Measurements from ENCODE around the gene SH3D19.
A peak's percentile ranks its signal among the peaks of the same experiment; 100 is the strongest.
"Not testable (repeated sequence)": the region's sequence is repeated elsewhere in the genome, so short reads cannot be mapped to it uniquely, and the experiment has no call there.

The SH3D19 gene

DNA sequence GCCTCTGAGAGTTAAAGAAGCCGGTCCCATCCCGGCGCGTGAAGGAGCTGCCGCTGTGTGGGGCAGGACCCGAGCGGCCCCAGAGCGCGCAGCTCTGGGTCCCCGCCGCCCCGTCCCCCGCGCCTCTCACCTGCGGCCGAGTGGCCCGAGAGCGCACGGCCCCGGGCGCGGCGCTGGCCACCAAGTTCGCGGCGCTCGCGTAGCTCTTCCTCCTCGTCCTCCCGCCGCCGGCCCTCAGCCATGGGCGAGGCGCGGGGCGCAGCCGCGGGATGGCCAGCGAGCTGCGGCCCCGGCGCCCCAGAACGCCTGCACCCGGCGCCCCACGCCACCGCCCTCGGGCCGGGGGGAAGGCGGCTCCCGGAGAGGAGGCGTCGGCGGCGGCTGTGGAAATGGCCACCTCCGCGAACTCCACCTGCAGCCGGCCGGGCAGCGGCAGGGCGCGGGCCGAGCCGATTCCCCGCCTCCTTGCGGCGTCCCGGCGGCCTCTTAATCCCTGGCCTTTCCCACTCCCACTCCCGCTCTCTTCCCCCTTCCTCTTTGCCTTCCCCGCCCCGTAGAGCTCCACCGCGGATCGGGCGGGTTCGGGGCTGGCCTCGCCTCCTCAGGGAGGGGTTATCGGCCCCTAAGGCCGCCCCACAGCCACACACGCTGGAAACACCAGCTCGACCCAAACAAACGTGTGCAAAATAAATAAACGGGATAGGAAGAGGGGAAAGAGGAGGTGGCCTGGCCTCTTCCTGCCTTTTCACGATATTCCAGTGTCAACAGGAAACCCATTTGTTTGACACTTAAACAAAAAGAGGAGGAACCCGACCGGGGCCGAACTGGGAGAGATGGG, at the start of gene SH3D19:
TSS of gene SH3D19 (minus strand) at position 495 of the 838 bp plus-strand sequence. CDS start at position 242, 253 bp downstream.
- no peak for DNase-seq

- peak; percentile 82 for DNase-seq
These were observed 37.2 kb upstream of the SH3D19 start for GRCh38 chr4:151362404-151363164.

DNA sequence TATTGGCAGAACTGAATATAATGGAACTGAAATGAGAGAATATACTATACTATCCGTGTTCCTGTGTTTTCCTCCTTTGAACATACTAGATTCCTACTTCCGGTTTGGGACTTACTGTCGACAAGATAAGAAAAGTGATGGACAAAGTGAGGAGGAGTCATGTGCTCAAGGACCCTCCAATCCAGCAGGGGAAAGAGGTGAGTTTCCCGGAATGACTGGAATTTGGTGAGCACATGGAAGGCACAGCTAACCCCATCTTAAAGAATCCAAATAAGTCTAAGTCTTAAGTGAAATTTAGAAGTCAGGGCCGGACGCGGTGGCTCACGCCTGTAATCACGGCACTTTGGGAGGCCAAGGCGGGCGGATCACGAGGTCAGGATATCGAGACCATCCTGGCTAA, 36.6 kb upstream of the SH3D19 start:
- no peak for DNase-seq

- no peak for DNase-seq
These were observed 35.7 kb upstream of the SH3D19 start for GRCh38 chr4:151361126-151361525.

GRCh38 chr4:151359576-151359975, 34.2 kb upstream of the SH3D19 start:
- DNase-seq: no peak

DNA sequence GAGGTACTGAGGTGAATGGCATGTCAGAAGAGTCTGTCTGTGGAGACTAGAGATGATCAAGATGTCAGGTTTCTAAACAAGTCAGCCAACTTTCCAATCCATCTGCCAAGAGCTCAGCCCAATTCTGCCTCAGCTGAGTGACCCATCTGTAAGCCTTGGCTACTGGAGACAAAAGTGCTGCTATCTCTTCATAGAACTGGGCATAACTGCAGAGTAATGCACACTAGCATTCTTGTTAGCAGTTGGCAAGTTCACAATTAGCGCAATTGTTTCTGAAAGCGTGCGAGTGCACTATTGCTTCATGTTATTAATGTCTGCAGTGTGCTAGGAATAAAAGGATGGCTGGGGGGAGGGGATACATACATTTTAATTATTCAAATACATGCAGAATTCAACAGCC, 32.9 kb upstream of the SH3D19 start:
- no peak for DNase-seq

- DNase-seq: no peak
These were observed 31.1 kb upstream of the SH3D19 start for GRCh38 chr4:151356510-151356909.

- DNase-seq: no peak
These were observed 29.8 kb upstream of the SH3D19 start for GRCh38 chr4:151355155-151355554.

- no peak for DNase-seq
These were observed 22.3 kb upstream of the SH3D19 start for GRCh38 chr4:151347490-151348235.

DNA sequence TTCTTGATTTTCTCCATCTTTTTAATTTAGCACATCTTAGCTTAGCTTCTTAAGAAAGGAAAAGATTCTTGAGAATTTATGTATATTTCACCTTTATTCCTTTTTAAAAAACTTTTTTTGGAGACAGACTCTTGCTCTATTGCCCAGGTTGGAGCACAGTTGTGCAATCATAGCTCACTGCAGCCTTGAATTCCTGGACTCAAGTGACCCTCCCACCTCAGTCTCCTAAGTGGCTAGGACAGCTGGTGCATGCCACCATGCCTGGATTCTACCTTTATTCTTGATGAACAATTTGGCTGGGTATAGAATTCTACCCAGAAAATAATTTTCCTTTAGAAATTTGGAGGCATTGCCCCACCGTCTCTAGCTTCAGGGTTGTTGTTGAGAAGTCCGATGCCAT, 19.5 kb upstream of the SH3D19 start:
- no peak for DNase-seq

DNA sequence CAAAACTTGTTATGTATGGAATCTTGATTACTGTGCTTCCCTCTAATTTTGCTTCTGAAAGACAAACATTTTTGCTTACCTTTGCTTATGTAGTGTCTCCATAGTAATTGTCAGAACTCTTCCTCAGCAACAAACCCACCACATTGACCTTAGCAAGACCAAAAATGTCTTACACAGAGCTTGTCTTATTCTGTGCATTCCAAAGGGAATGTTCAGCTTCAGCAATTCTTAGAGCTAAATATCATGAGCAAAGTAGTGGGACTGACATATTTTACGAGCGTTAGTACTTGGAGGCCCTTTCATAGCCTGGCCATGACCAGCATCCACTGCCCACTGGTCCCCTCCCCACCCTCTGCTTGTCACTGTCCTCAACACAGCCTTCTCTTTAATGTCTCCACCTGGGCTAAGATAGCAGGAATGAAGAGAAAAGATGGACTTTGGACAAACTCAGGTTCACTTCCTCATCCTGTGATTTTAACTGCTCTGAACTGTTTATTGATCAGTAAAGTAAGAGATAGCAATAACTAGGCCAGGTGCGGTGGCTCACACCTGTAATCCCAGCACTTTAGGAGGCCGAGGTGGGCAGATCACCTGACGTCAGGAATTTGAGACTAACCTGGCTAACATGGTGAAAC, 15.5 kb upstream of the SH3D19 start:
- DNase-seq: no peak

DNA sequence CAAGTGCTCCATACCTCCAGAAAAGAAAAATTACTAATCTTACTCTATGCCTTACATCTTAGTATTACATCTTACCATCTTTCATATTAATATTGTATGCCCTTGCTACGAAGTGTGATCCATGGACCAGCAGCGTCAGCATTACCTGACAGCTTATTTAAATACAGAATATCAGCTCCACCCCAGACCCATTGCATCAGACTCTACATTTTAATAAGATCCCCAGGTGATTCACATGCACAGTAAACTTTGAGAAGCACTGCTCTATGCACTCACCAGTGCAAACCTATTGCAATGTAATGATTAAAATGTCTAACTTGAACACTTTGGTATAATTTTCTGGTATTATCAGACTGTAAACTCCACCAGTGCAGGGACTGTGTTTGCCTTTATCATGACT, 14.1 kb upstream of the SH3D19 start:
- no peak for DNase-seq

DNA sequence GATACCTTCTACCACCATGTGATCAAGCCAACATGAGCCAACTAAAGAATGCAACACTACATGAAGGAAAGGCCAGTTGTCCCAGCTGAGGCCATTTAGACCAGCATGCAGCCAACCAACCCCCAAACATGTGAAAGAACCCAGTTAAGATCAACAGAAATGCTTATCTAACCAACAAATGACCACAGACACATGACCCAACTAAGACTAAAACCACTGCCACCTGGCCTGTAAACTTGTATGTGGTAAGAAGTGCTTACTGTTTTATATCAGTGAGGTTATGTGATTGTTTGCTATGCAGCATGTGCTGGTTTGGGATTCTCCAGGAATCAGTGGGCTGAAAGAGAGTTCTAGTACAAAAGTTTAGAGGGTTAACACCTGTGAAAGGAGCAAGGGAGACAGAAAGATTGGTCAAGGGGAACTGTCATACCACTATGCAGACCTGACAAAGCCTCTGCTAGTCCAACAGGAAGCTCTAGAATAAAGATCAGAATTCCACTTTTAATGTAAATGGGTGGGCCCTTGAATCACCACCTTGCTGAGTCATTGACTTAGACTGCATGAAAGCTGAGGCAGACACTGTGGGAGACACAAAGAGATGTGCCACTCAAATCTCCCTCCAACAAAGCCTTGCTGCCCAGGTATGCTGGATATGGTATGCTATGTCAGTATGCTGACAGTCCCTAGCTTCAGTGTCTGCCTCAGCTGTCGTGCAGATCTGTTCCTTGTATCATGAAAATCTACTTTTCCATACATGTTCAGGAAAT, 6.1 kb upstream of the SH3D19 start:
- no peak for DNase-seq

- DNase-seq: no peak
These were observed 4.0 kb upstream of the SH3D19 start for GRCh38 chr4:151329217-151330007.

DNA sequence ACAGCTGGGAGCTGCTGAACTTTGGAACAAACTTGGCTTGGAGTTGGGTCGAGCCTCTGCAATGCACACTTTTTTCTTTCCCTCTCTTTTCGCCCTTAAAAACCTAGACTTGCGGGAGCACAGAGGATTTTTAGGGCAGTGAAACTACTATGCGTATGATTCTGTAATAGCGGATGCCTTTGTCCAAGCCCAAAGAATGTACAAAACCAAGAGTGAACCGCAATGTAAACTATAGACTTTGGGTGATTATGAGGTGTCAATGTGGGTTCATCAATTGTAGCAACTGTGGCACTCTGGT, 493 bp upstream of the SH3D19 start:
- no peak for DNase-seq

DNA sequence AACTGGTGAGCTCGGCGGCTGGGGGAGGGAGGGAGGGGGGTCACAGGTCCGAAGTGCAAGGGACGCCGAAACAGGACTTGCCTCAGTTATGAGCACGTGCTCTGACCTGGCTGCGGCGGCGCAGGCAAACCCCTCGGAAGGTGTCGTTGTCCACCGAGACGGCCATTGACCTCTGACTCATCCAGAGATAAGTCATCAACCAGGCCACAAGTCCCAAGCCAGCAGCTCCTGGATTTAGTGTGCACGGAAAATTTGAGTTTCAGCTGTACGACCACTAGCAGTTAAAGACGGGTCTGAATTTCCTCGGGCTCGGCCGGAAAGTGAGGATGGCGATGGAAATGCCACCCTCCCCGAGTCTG, 674 bp downstream of the SH3D19 start:
- DNase-seq: no peak

DNA sequence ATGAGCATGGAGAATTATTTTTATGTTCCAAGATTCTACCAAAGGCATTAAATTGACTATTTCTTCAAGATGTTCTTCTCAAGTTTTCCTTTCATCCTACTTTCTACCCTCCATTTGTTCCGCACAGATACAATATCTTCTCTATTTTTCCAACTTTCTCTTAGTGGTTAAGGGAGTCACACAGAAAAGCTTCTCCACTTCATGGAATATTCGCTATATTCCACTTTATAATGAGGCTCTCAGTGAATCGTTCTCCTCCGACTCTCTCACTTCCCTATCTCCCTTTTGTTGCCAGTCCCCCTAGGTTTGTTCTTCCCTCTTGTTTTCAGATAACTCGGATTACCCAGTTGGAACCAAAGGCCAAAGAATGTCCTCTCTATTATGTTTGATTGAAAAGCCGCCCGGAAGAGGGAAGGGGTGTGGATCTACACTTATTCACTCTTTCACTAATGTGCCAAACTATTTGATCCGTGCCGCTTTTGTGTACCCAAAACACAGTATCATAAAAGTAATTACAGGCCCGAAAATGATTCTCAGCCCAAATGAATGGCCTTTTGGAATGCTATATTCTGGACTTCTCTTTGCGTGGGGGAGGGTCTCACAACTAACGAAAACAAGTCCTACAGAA, 1.2 kb downstream of the SH3D19 start:
- DNase-seq: no peak

GRCh38 chr4:151323667-151324066, 1.7 kb downstream of the SH3D19 start:
- no peak for DNase-seq

DNA sequence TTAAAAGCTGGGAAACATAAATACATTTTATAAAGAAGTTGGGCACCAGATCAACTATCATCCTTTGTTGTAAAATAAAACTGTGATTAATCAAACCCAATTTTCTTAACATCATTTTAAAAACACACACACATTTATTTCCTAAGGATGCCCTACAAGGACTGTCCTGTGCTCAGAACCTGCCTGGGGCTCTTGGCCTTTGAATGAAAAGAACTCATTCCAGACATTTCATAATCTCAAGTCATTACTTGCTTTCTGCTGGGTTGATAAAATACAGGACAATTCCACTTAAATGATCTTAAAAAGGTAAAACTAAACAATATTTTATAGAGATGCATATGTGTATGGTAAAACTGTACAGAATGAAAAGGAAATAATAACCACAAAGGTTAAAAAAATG, 2.8 kb downstream of the SH3D19 start:
- DNase-seq: no peak

GRCh38 chr4:151322161-151322560, 3.2 kb downstream of the SH3D19 start:
- DNase-seq: not testable (repeated sequence)

GRCh38 chr4:151321586-151321985, 3.8 kb downstream of the SH3D19 start:
- no peak for DNase-seq

All from suppressor macrophage treated with lipopolysaccharide for 4 hours (primary cell).